ENCODE data around the gene ANKRD12. TPM values are rescaled to one million over a fixed set of nuclear protein-coding genes. Genes with fewer than 3 reads are reported as not detected.

ANKRD12 gene
- total and polyA plus RNA-seq, 2 experiments from 2014 or later, result 23.9 to 92.4 TPM

GRCh38 chr18:9100796-9101195, 35.8 kb upstream of the ANKRD12 start (continued):
- TF ChIP-seq STAT1 (IDR thresholded peaks at IDR 0.05; ENCODE audit: unreplicated experiment), result no peak
- TF ChIP-seq CREB1 (CRISPR knock-in tag; IDR thresholded peaks at IDR 0.05; ENCODE audit: low read depth), result no peak
- TF ChIP-seq CTCF (conservative IDR thresholded peaks at IDR 0.05; ENCODE audit: low read depth in 2 of 2), result no peak
- no peak for TF ChIP-seq NANOG (IDR thresholded peaks at IDR 0.05; ENCODE audit: borderline replicate concordance)
- TF ChIP-seq, protein P1, sequence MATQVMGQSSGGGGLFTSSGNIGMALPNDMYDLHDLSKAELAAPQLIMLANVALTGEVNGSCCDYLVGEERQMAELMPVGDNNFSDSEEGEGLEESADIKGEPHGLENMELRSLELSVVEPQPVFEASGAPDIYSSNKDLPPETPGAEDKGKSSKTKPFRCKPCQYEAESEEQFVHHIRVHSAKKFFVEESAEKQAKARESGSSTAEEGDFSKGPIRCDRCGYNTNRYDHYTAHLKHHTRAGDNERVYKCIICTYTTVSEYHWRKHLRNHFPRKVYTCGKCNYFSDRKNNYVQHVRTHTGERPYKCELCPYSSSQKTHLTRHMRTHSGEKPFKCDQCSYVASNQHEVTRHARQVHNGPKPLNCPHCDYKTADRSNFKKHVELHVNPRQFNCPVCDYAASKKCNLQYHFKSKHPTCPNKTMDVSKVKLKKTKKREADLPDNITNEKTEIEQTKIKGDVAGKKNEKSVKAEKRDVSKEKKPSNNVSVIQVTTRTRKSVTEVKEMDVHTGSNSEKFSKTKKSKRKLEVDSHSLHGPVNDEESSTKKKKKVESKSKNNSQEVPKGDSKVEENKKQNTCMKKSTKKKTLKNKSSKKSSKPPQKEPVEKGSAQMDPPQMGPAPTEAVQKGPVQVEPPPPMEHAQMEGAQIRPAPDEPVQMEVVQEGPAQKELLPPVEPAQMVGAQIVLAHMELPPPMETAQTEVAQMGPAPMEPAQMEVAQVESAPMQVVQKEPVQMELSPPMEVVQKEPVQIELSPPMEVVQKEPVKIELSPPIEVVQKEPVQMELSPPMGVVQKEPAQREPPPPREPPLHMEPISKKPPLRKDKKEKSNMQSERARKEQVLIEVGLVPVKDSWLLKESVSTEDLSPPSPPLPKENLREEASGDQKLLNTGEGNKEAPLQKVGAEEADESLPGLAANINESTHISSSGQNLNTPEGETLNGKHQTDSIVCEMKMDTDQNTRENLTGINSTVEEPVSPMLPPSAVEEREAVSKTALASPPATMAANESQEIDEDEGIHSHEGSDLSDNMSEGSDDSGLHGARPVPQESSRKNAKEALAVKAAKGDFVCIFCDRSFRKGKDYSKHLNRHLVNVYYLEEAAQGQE (IDR thresholded peaks at IDR 0.05; ENCODE audit: unreplicated experiment), result no peak

- peak overlapping the region; percentile 69 for H3K27ac Mint-ChIP-seq
- peak overlapping the region; percentile 80; the same call in 1 of the 2 replicates for H2AFZ ChIP-seq
- TF ChIP-seq NANOG (IDR thresholded peaks at IDR 0.05; ENCODE audit: borderline replicate concordance), result no peak
- TF ChIP-seq ZNF331 (CRISPR knock-in tag; IDR thresholded peaks at IDR 0.05; ENCODE audit: low read depth), result no peak
- TF ChIP-seq, protein P2, sequence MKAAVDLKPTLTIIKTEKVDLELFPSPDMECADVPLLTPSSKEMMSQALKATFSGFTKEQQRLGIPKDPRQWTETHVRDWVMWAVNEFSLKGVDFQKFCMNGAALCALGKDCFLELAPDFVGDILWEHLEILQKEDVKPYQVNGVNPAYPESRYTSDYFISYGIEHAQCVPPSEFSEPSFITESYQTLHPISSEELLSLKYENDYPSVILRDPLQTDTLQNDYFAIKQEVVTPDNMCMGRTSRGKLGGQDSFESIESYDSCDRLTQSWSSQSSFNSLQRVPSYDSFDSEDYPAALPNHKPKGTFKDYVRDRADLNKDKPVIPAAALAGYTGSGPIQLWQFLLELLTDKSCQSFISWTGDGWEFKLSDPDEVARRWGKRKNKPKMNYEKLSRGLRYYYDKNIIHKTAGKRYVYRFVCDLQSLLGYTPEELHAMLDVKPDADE (IDR thresholded peaks at IDR 0.05), result no peak
- TF ChIP-seq CTCF (conservative IDR thresholded peaks at IDR 0.05; ENCODE audit: low read depth in 2 of 2), result no peak
- no peak for TF ChIP-seq STAT1 (IDR thresholded peaks at IDR 0.05; ENCODE audit: unreplicated experiment)
- TF ChIP-seq, protein P1 (IDR thresholded peaks at IDR 0.05; ENCODE audit: unreplicated experiment), result no peak
- no peak for TF ChIP-seq ZNF114 (CRISPR knock-in tag; IDR thresholded peaks at IDR 0.05)
- TF ChIP-seq CREB1 (CRISPR knock-in tag; IDR thresholded peaks at IDR 0.05; ENCODE audit: low read depth), result no peak
Measured at GRCh38 chr18:9101730-9102507, 34.7 kb upstream of the ANKRD12 start.

More at GRCh38 chr18:9101730-9102507, 34.7 kb upstream of the ANKRD12 start:
- H4K20me1 ChIP-seq (replicated peaks; ENCODE audit: insufficient read depth), result no peaks in the 10 kb centered on the region; the same call in 1 of the 2 replicates
- DNase-seq (ENCODE audit: low spot score) (no peak), ATAC-seq (no peak; the same call in 2 of the 3 replicates)
- peaks cover 12% of the 10 kb centered on the region; the same call in 2 of the 3 replicates for H3K36me3 Mint-ChIP-seq (ENCODE audit: low read depth)
- H3K36me3 ChIP-seq (ENCODE audit: insufficient read depth), result no peaks in the 10 kb centered on the region
- H3K4me3 ChIP-seq, result peak overlapping the region; percentile 81
- peak overlapping the region; percentile 95 for H3K4me3 Mint-ChIP-seq
- H3F3A ChIP-seq (replicated peaks; ENCODE audit: low read depth), result no peaks in the 10 kb centered on the region
- peaks cover 54% of the 10 kb centered on the region for H3K4me1 Mint-ChIP-seq
- H3K27me3 Mint-ChIP-seq (ENCODE audit: insufficient read depth, low read depth, poor library complexity), result no peaks in the 10 kb centered on the region
- H3K4me2 ChIP-seq, result peak overlapping the region; percentile 81
- H3K9me2 ChIP-seq (ENCODE audit: insufficient read depth), result no peaks in the 10 kb centered on the region
- no peaks in the 10 kb centered on the region for H3K9me3 Mint-ChIP-seq
- peaks cover 44% of the 10 kb centered on the region for H3K4me1 ChIP-seq (ENCODE audit: insufficient read depth)
- peaks cover 43% of the 10 kb centered on the region for H3K79me2 ChIP-seq (replicated peaks; ENCODE audit: insufficient read depth)
- peak overlapping the region; percentile 79; the same call in 1 of the 2 replicates for H3K27ac ChIP-seq (ENCODE audit: low read depth)
- H3K27me3 ChIP-seq (ENCODE audit: insufficient read depth), result no peaks in the 10 kb centered on the region
